Erythroblast (primary cell): ENCODE data around the gene OPCML.

Experiments used
- GATA1 ChIP-seq: IDR thresholded peaks from 2 replicates; pipeline ENCODE4 v1.6.1; 2011; ENCODE audit warnings: low read depth, mild to moderate bottlenecking, control low read depth, low read length, moderate library complexity
- POLR2A ChIP-seq: IDR thresholded peaks from 2 replicates; pipeline ENCODE4 v1.6.1; 2011; ENCODE audit warnings: mild to moderate bottlenecking, low read length

DNA sequence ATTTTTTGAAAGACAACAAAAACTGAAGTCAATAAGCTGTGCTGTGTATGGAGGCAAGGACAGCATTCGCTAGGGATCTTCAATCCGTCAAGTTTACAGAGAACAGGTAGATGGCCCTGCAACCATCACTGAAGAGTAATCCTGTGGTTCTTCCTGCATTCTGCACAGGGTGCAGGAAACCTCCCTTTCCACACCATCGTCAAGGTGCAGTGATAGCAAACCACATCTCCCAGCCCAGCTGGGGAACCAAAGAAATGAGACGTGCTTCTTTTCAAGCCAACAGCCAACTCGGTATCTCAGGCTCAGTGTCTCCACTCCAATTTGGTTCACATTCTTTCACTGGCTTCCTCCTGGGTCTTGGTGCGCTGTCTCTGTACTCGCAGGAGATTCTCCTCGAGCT, 814.5 kb downstream of the OPCML start:
- TF ChIP-seq POLR2A (no peak), GATA1 (no peak)
